PC-9 (cell line): Measurements from ENCODE around the gene ATP6V0B. TPM values are rescaled to one million over a fixed set of nuclear protein-coding genes. Genes with fewer than 3 reads are reported as not detected.

Experiments used
- BruUV-seq: library from RNA; stranded (reverse); fragments of 400-500 nt; replicated peaks from 2 replicates; lab custom pipeline; 2021; lab: Mats Ljungman, UMichigan
- CTCF ChIA-PET: fragments of 300-600 bp; sonication (Branson Sonifier 250); formaldehyde crosslinking; loops from one replicate; lab custom pipeline; 2022; ENCODE audit warnings: antibody characterized with exemption; lab: Charles Lee
- POLR2A ChIA-PET: fragments of 300-600 bp; sonication (Branson Sonifier 250); formaldehyde crosslinking; loops from one replicate; lab custom pipeline; 2022; ENCODE audit warnings: antibody characterized with exemption; ENCODE audit not compliant: unreplicated experiment; lab: Charles Lee
- DNase-seq, 2 experiments: peaks; one replicate each; pipeline versions ENCODE4 v3.0.0 to v3.0.0-alpha.2; 2015 to 2022; ENCODE audit warnings: mixed read lengths in 1 of 2
- H2AFZ ChIP-seq: fragments of 200-600 bp; sonication (generic); 2 replicates; pipeline ENCODE4 v1.8.1; 2017; ENCODE audit warnings: antibody characterized with exemption
- H3F3A ChIP-seq: fragments of 200-600 bp; sonication (generic); 2 replicates; pipeline ENCODE4 v1.8.1; 2017; ENCODE audit warnings: antibody characterized with exemption, mild to moderate bottlenecking, low read depth; ENCODE audit not compliant: insufficient read depth
- H3K27ac ChIP-seq: fragments of 200-600 bp; sonication (generic); 2 replicates; pipeline ENCODE4 v1.6.1; 2016; ENCODE audit warnings: mixed run types
- H3K27me3 ChIP-seq: fragments of 200-600 bp; sonication (generic); 2 replicates; pipeline ENCODE4 v1.6.1; 2016; ENCODE audit warnings: low read depth, mixed run types; ENCODE audit not compliant: insufficient read depth
- H3K36me3 ChIP-seq: fragments of 200-600 bp; sonication (generic); 2 replicates; pipeline ENCODE4 v1.6.1; 2016; ENCODE audit warnings: low read depth, mixed run types
- H3K4me1 ChIP-seq: fragments of 200-600 bp; sonication (generic); replicated peaks from 2 replicates; pipeline ENCODE4 v1.6.1; 2016; ENCODE audit warnings: mixed run types; ENCODE audit not compliant: insufficient read depth
- H3K4me2 ChIP-seq: fragments of 200-600 bp; sonication (generic); 2 replicates; pipeline ENCODE4 v1.6.1; 2017; ENCODE audit warnings: mixed run types
- H3K4me3 ChIP-seq: fragments of 200-600 bp; sonication (generic); 2 replicates; pipeline ENCODE4 v1.6.1; 2016; ENCODE audit warnings: mixed run types
- H3K79me2 ChIP-seq: fragments of 200-600 bp; sonication (generic); 2 replicates; pipeline ENCODE4 v1.6.1; 2017; ENCODE audit warnings: low read depth, mixed run types
- H3K9me2 ChIP-seq: fragments of 200-600 bp; sonication (generic); 2 replicates; pipeline ENCODE4 v1.8.1; 2017; ENCODE audit warnings: mild to moderate bottlenecking; ENCODE audit not compliant: insufficient read depth
- H3K9me3 ChIP-seq: fragments of 200-600 bp; sonication (generic); 2 replicates; pipeline ENCODE4 v1.8.1; 2016; ENCODE audit warnings: low read depth; ENCODE audit not compliant: insufficient read depth
- H4K20me1 ChIP-seq: fragments of 200-600 bp; sonication (generic); 2 replicates; pipeline ENCODE4 v1.8.1; 2017; ENCODE audit not compliant: insufficient read depth
- CTCF ChIP-seq: fragments of 200-600 bp; sonication (generic); conservative IDR thresholded peaks from 2 replicates; pipeline ENCODE4 v1.6.1; 2017; ENCODE audit warnings: mixed run types, antibody characterized with exemption, mild to moderate bottlenecking, moderate library complexity
- EZH2 ChIP-seq: fragments of 200-600 bp; sonication (generic); IDR thresholded peaks from 2 replicates; pipeline ENCODE4 v1.8.0; 2017; ENCODE audit warnings: antibody characterized with exemption, low read depth
- intact Hi-C: fragments of 100-400 bp; cut with micrococcal nuclease; formaldehyde crosslinking; loops from one replicate; pipeline ENCODE4 v1.10.0; 2022; ENCODE audit not compliant: unreplicated experiment
- total RNA-seq: library from RNA; stranded (reverse); gene quantifications from 2 replicates; pipeline ENCODE4 v1.2.3, GENCODE V29; 2021

ATP6V0B gene
- total RNA-seq, 1 experiment from 2014 or later = 125 TPM

GRCh38 chr1:43978551-43979260 is 3.9 kb downstream of the ATP6V0B start, which contains the start of gene B4GALT2:
Gene B4GALT2 (plus strand): TSS chr1:43979210. CDS start chr1:43981161, 1,951 bp downstream.
- H3K36me3 ChIP-seq = peaks cover 16% of the 10 kb centered on the region
- ChIA-PET CTCF (no interaction called here), POLR2A (no interaction called here)
- H2AFZ ChIP-seq = peak within 1 kb of the TSS; percentile 91
- H3K9me3 ChIP-seq = no peaks in the 10 kb centered on the region
- TF ChIP-seq CTCF (no peak), EZH2 (no peak)
- H3K4me2 ChIP-seq = peak within 1 kb of the TSS; percentile 95
- H3K27ac ChIP-seq = peak within 1 kb of the TSS; percentile 38; the same call in 1 of the 2 replicates
- no TSS peak for BruUV-seq
- H3K4me1 ChIP-seq = peaks cover 49% of the 10 kb centered on the region
- H4K20me1 ChIP-seq = peaks cover 12% of the 10 kb centered on the region; the same call in 1 of the 2 replicates
- H3K4me3 ChIP-seq = peak within 1 kb of the TSS; percentile 90
- H3F3A ChIP-seq = peaks cover 41% of the 10 kb centered on the region; the same call in 1 of the 2 replicates
- DNase-seq = peak in 1 of 2 experiments; percentile 55
- no peaks in the 10 kb centered on the region for H3K9me2 ChIP-seq
- peaks cover 69% of the 10 kb centered on the region for H3K79me2 ChIP-seq
- H3K27me3 ChIP-seq = no peaks in the 10 kb centered on the region
- intact Hi-C loops = loop anchor here (10.0 kb wide), 1 partner anchor 274 kb away; the partner anchor contains the start of gene ST3GAL3

- H2AFZ ChIP-seq = 0 out of 2 replicates have a peak overlapping the region, but pooled peaks have one; percentile 53
- peak overlapping the region; percentile 88 for H3K4me2 ChIP-seq
These were observed 4.4 kb downstream of the ATP6V0B start for GRCh38 chr1:43979261-43979527.

More at GRCh38 chr1:43979261-43979527, 4.4 kb downstream of the ATP6V0B start:
- Histone ChIP-seq H3K27me3 (no peaks in the 10 kb centered on the region), H3K4me3 (peak overlapping the region; percentile 81; the same call in 1 of the 2 replicates), H4K20me1 (peaks cover 12% of the 10 kb centered on the region; the same call in 1 of the 2 replicates), H3K9me3 (no peaks in the 10 kb centered on the region), H3K9me2 (no peaks in the 10 kb centered on the region), H3K36me3 (peaks cover 16% of the 10 kb centered on the region), H3K27ac (peak overlapping the region; percentile 38; the same call in 1 of the 2 replicates), H3F3A (peaks cover 36% of the 10 kb centered on the region; the same call in 1 of the 2 replicates), H3K79me2 (peaks cover 69% of the 10 kb centered on the region), H3K4me1 (peaks cover 45% of the 10 kb centered on the region)
- DNase-seq = no peak
- intact Hi-C loops = loop anchor here (10.0 kb wide), 1 partner anchor 274 kb away; the partner anchor contains the start of gene ST3GAL3
- ChIA-PET POLR2A (no interaction called here), CTCF (no interaction called here)
- no TSS peak for BruUV-seq
- TF ChIP-seq EZH2 (no peak), CTCF (no peak)
